Measurements from ENCODE around the gene NODAL.

NODAL gene

GRCh38 chr10:70481831-70482530 lies 40.5 kb upstream of the NODAL start:
- peaks cover 4 to 64% (median 55%) of the 10 kb centered on the region in 4 donors for H3K4me1 ChIP-seq
- intact Hi-C loops (cut with DNase I; ENCODE audit: low total_unique reads): no loop called here
- no peaks in the 10 kb centered on the region for H3K36me3 ChIP-seq
- no peaks in the 10 kb centered on the region for H3K27me3 ChIP-seq
- TF ChIP-seq CTCF (IDR thresholded peaks at IDR 0.05): peak; percentile 17 to 27
- DNase-seq: peak; percentile 76 to 93
- peak overlapping the region; percentile 64 to 66 for H3K27ac ChIP-seq
- no peaks in the 10 kb centered on the region for H3K9me3 ChIP-seq
- no peak overlapping the region for H3K4me3 ChIP-seq

- no peak for TF ChIP-seq CTCF (IDR thresholded peaks at IDR 0.05)
- no peaks in the 10 kb centered on the region for H3K9me3 ChIP-seq
- H3K4me1 ChIP-seq: peaks cover 4 to 64% (median 55%) of the 10 kb centered on the region in 4 donors
- peak overlapping the region; percentile 66 to 76 for H3K27ac ChIP-seq
- no peak for DNase-seq
- H3K27me3 ChIP-seq: no peaks in the 10 kb centered on the region
- H3K36me3 ChIP-seq: no peaks in the 10 kb centered on the region
- no peak overlapping the region for H3K4me3 ChIP-seq
- intact Hi-C loops (cut with DNase I; ENCODE audit: low total_unique reads): no loop called here
Observed at GRCh38 chr10:70481105-70481504, 39.6 kb upstream of the NODAL start.

- intact Hi-C loops (cut with DNase I; ENCODE audit: low total_unique reads): no loop called here
- no peaks in the 10 kb centered on the region for H3K9me3 ChIP-seq
- no peak for DNase-seq
- peak overlapping the region; percentile 12 to 76 for H3K4me3 ChIP-seq
- TF ChIP-seq CTCF (IDR thresholded peaks at IDR 0.05): no peak
- no peaks in the 10 kb centered on the region for H3K27me3 ChIP-seq
- peak overlapping the region; percentile 10 to 76 for H3K27ac ChIP-seq
- H3K36me3 ChIP-seq: no peaks in the 10 kb centered on the region
- H3K4me1 ChIP-seq: peaks cover 4 to 64% (median 55%) of the 10 kb centered on the region in 4 donors
Observed at GRCh38 chr10:70480239-70480861, 38.9 kb upstream of the NODAL start.

- Histone ChIP-seq H3K27ac (peak overlapping the region; percentile 75 to 76), H3K27me3 (no peaks in the 10 kb centered on the region), H3K9me3 (no peaks in the 10 kb centered on the region), H3K4me1 (peaks cover 4 to 64% (median 55%) of the 10 kb centered on the region in 4 donors), H3K36me3 (no peaks in the 10 kb centered on the region), H3K4me3 (peak overlapping the region; percentile 55 to 76)
- TF ChIP-seq CTCF (IDR thresholded peaks at IDR 0.05): no peak
- intact Hi-C loops (cut with DNase I; ENCODE audit: low total_unique reads): no loop called here
- no peak for DNase-seq
Observed at GRCh38 chr10:70479626-70480238, 38.3 kb upstream of the NODAL start.

- intact Hi-C loops (cut with DNase I; ENCODE audit: low total_unique reads): no loop called here
- Histone ChIP-seq H3K27ac (peak overlapping the region; percentile 75 to 76), H3K36me3 (no peaks in the 10 kb centered on the region), H3K27me3 (no peaks in the 10 kb centered on the region), H3K9me3 (no peaks in the 10 kb centered on the region), H3K4me1 (peaks cover 4 to 61% (median 54%) of the 10 kb centered on the region in 4 donors), H3K4me3 (peak overlapping the region; percentile 55 to 76)
- TF ChIP-seq CTCF (IDR thresholded peaks at IDR 0.05): no peak
- DNase-seq: no peak
Observed at GRCh38 chr10:70479165-70479581, 37.7 kb upstream of the NODAL start.

Data from tibial artery (tissue), 4 donors.